Calu3 (cell line): Measurements from ENCODE around the gene TMEM229B. TPM values are rescaled to one million over a fixed set of nuclear protein-coding genes. Genes with fewer than 3 reads are reported as not detected.

Source experiments
- BruUV-seq: library from RNA; stranded (reverse); fragments of 400-500 nt; replicated peaks from 2 replicates; lab custom pipeline; 2021; lab: Mats Ljungman, UMichigan
- CTCF ChIA-PET: fragments of 300-600 bp; sonication (Branson Sonifier 250); formaldehyde crosslinking; loops from one replicate; lab custom pipeline; 2022; ENCODE audit warnings: antibody characterized with exemption; lab: Charles Lee
- DNase-seq: peaks from one replicate; pipeline ENCODE4 v3.0.0; 2022
- H3K27ac Mint-ChIP-seq: one replicate; pipeline ENCODE4 v1.8.0; 2022; ENCODE audit warnings: mixed read lengths; ENCODE audit not compliant: unreplicated experiment
- H3K27me3 Mint-ChIP-seq: one replicate; pipeline ENCODE4 v1.8.0; 2022; ENCODE audit warnings: mixed read lengths; ENCODE audit not compliant: unreplicated experiment
- H3K36me3 Mint-ChIP-seq: one replicate; pipeline ENCODE4 v1.8.0; 2022; ENCODE audit warnings: mild to moderate bottlenecking, moderate library complexity, mixed read lengths; ENCODE audit not compliant: insufficient read depth, unreplicated experiment
- H3K4me1 Mint-ChIP-seq: one replicate; pipeline ENCODE4 v1.8.0; 2022; ENCODE audit warnings: mild to moderate bottlenecking, low read depth, mixed read lengths; ENCODE audit not compliant: unreplicated experiment
- H3K4me3 Mint-ChIP-seq: one replicate; pipeline ENCODE4 v1.8.0; 2022; ENCODE audit warnings: mild to moderate bottlenecking, low read depth, moderate library complexity, mixed read lengths; ENCODE audit not compliant: unreplicated experiment
- H3K9me3 Mint-ChIP-seq: one replicate; pipeline ENCODE4 v1.8.0; 2022; ENCODE audit warnings: low read depth, mixed read lengths; ENCODE audit not compliant: unreplicated experiment
- CTCF ChIP-seq: fragments of 200-600 bp; IDR thresholded peaks from one replicate; pipeline ENCODE4 v1.8.0; 2022; ENCODE audit warnings: antibody characterized with exemption; ENCODE audit not compliant: unreplicated experiment
- intact Hi-C: fragments of 100-400 bp; cut with micrococcal nuclease; formaldehyde crosslinking; loops from one replicate; pipeline ENCODE4 v1.10.0; 2022; ENCODE audit not compliant: unreplicated experiment
- total RNA-seq: library from RNA; stranded (reverse); gene quantifications from 2 replicates; pipeline ENCODE4 v1.2.3, GENCODE V29; 2022

Gene TMEM229B
- total RNA-seq, 1 experiment from 2014 or later = 0.76 TPM

DNA sequence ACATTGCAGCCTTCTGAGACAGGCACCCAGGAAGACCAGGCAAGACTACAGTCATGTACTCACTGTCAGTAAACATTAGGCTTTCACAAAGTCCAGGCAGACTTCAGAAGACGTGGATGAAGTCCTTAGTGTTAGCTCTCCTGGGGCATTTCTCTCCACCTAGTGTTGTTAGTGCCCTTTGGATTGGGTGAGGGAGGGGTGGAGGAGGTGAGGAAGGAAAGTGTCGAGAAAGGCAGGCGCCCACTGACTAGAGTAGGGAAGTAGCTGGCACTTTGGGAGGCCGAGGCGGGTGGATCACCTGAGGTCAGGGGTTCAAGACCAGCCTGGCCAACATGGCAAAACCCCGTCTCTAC lies 20.2 kb downstream of the TMEM229B start:
- CTCF ChIA-PET = no interaction called here
- Mint-ChIP-seq H3K4me1 (no peaks in the 10 kb centered on the region), H3K9me3 (no peaks in the 10 kb centered on the region), H3K36me3 (no peaks in the 10 kb centered on the region), H3K27ac (no peak overlapping the region), H3K27me3 (peaks cover 42% of the 10 kb centered on the region), H3K4me3 (no peak overlapping the region)
- DNase-seq = no peak
- intact Hi-C loops = no loop called here
- no peak for TF ChIP-seq CTCF
- no TSS peak for BruUV-seq

DNA sequence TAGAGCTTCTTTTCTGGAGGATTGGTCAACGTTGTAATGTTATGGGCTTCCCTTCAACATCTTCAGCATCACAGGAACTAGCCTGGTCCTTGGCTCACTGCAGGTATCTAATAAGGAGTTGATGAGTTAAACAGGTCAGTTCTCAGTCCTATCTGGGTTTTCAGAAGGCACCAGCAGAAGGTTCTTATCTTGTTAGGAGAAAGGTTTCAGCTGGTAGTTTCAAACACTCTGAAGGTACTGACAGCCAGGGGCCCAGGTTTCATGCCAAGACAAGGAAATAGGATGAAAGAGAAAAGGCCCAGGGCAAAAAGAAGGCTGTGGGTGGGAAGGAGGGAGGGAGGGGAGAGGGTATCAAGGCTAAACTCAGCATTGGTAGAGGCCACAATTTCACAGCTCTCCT lies 21.4 kb downstream of the TMEM229B start:
- Mint-ChIP-seq H3K27ac (no peak overlapping the region), H3K4me3 (no peak overlapping the region), H3K4me1 (no peaks in the 10 kb centered on the region), H3K27me3 (peaks cover 47% of the 10 kb centered on the region), H3K9me3 (no peaks in the 10 kb centered on the region), H3K36me3 (no peaks in the 10 kb centered on the region)
- BruUV-seq = no TSS peak
- CTCF ChIA-PET = interaction anchor here (0.9 to 1.4 kb wide), 2 partner anchors 9 to 47 kb away, joined by 3 to 7 read pairs; no protein-coding TSS in a partner anchor
- intact Hi-C loops = no loop called here
- no peak for DNase-seq
- TF ChIP-seq CTCF = no peak

GRCh38 chr14:67464879-67465278 lies 23.6 kb downstream of the TMEM229B start:
- H3K27ac Mint-ChIP-seq = no peak overlapping the region
- H3K27me3 Mint-ChIP-seq = peaks cover 40% of the 10 kb centered on the region
- no peak for TF ChIP-seq CTCF
- no TSS peak for BruUV-seq
- no peaks in the 10 kb centered on the region for H3K9me3 Mint-ChIP-seq
- no peak overlapping the region for H3K4me3 Mint-ChIP-seq
- CTCF ChIA-PET = interaction anchor here (0.7 kb wide), 1 partner anchor 1106 kb away, joined by 9 read pairs; no protein-coding TSS in a partner anchor
- intact Hi-C loops = no loop called here
- no peak for DNase-seq
- no peaks in the 10 kb centered on the region for H3K36me3 Mint-ChIP-seq
- H3K4me1 Mint-ChIP-seq = no peaks in the 10 kb centered on the region

DNA sequence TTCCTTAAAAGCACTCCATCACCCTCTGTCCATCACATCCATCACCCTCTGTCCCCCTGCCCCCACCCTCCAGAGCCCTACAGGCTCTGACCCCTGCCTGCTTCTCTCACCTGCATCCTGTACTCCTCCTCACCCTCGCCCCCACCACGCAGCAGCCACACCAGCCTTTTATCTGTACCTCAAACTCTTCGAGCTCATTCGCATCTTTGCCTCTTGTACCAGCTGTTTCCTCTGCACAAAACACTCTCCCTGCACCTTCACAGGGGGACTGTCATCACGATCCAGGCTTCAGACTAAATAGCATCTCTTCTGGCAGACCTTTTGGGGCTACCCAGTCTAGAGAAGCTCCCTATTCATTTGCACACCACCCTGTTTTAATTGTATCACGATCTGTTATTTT lies 24.1 kb downstream of the TMEM229B start:
- TF ChIP-seq CTCF = no peak
- CTCF ChIA-PET = interaction anchor here (0.7 kb wide), 1 partner anchor 1106 kb away, joined by 9 read pairs; no protein-coding TSS in a partner anchor

More for the DNA sequence above, 24.1 kb downstream of the TMEM229B start:
- Mint-ChIP-seq H3K4me1 (no peaks in the 10 kb centered on the region), H3K27me3 (peaks cover 40% of the 10 kb centered on the region), H3K9me3 (no peaks in the 10 kb centered on the region), H3K36me3 (no peaks in the 10 kb centered on the region), H3K27ac (no peak overlapping the region), H3K4me3 (no peak overlapping the region)
- BruUV-seq = no TSS peak
- intact Hi-C loops = no loop called here
- DNase-seq = no peak
